ENCODE data around the gene SLC27A1. TPM values are rescaled to one million over a fixed set of nuclear protein-coding genes. Genes with fewer than 3 reads are reported as not detected.

Gene SLC27A1
- polyA plus RNA-seq, 1 of the 3 experiments (the other 2 are of a cell fraction) = 15.0 TPM

- Histone ChIP-seq H3F3A (replicated peaks; ENCODE audit: insufficient read depth) (no peaks in the 10 kb centered on the region), H3K4me3 (ENCODE audit: low read depth in 2 of 2, low read length in 1 of 2) (no peak overlapping the region), H3K9ac (no peak overlapping the region), H3K9me3 (no peaks in the 10 kb centered on the region), H3K4me1 (ENCODE audit: control insufficient read depth in 1 of 2, insufficient read depth in 2 of 2, low read depth in 1 of 2, low read length in 1 of 2) (no peaks in the 10 kb centered on the region), H3K79me2 (ENCODE audit: insufficient read depth) (no peaks in the 10 kb centered on the region), H3K36me3 (replicated peaks in 1 of 2; ENCODE audit: control insufficient read depth in 1 of 2, insufficient read depth in 2 of 2, low read length in 1 of 2) (no peaks in the 10 kb centered on the region), H4K20me1 (ENCODE audit: insufficient read depth) (no peaks in the 10 kb centered on the region), H3K9me2 (no peaks in the 10 kb centered on the region), H3K27me3 (ENCODE audit: insufficient read depth) (no peaks in the 10 kb centered on the region), H2AFZ (ENCODE audit: low read depth) (no peak overlapping the region), H3K4me2 (no peak overlapping the region), H3K27ac (ENCODE audit: low read depth in 2 of 2, low read length in 1 of 2) (no peak overlapping the region)
- no peak for DNase-seq
- 89% methylated on average over 23 of the region's 25 CpGs for WGBS (ENCODE audit: low lambda C conversion rate)
- TF ChIP-seq RFX5 (IDR thresholded peaks at IDR 0.05; ENCODE audit: low read length) (no peak), RAD21 (IDR thresholded peaks at IDR 0.05; ENCODE audit: low read length) (no peak), EZH2phosphoT487 (IDR thresholded peaks at IDR 0.05; ENCODE audit: borderline replicate concordance, low read depth) (no peak), MXI1 (IDR thresholded peaks at IDR 0.05; ENCODE audit: low read depth, low read length) (no peak), NRF1 (IDR thresholded peaks at IDR 0.05; ENCODE audit: low read depth, low read length) (no peak), TEAD4 (IDR thresholded peaks at IDR 0.05; ENCODE audit: borderline replicate concordance, insufficient read depth) (no peak), PBX3 (IDR thresholded peaks at IDR 0.05) (no peak), SIN3A (IDR thresholded peaks at IDR 0.05; ENCODE audit: borderline replicate concordance, low read depth, low read length) (no peak), REST (IDR thresholded peaks at IDR 0.05; ENCODE audit: low read depth, low read length) (no peak), MEF2A (IDR thresholded peaks at IDR 0.05; ENCODE audit: borderline replicate concordance, low read depth) (no peak), ZBTB33 (IDR thresholded peaks at IDR 0.05; ENCODE audit: borderline replicate concordance, low read depth) (no peak)
- ChIA-PET CTCF (interaction anchor here (0.8 to 1.7 kb wide), 5 partner anchors 12 to 29 kb away, joined by 3 to 6 read pairs (median 3); partner anchors contain the start of genes MVB12A and TMEM221), POLR2A (no interaction called here)
Measured at GRCh38 chr19:17436094-17436873, 34.0 kb upstream of the SLC27A1 start.
